Measurements from ENCODE around the gene AGAP2.

Gene AGAP2

GRCh38 chr12:57772429-57773322, 34.1 kb upstream of the AGAP2 start, which contains the start of gene EEF1AKMT3 (continued):
- no peak for TF ChIP-seq SALL2 (tag by site-specific recombination; IDR thresholded peaks at IDR 0.05; ENCODE audit: borderline replicate concordance)
- TF ChIP-seq, protein P1, sequence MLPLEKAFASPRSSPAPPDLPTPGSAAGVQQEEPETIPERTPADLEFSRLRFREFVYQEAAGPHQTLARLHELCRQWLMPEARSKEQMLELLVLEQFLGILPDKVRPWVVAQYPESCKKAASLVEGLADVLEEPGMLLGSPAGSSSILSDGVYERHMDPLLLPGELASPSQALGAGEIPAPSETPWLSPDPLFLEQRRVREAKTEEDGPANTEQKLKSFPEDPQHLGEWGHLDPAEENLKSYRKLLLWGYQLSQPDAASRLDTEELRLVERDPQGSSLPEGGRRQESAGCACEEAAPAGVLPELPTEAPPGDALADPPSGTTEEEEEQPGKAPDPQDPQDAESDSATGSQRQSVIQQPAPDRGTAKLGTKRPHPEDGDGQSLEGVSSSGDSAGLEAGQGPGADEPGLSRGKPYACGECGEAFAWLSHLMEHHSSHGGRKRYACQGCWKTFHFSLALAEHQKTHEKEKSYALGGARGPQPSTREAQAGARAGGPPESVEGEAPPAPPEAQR (tag by site-specific recombination; IDR thresholded peaks at IDR 0.05) = no peak
- TF ChIP-seq ZNF670 (tag by site-specific recombination; IDR thresholded peaks at IDR 0.05; ENCODE audit: low read depth) = no peak
- no peak for TF ChIP-seq ZNF354C (tag by site-specific recombination; IDR thresholded peaks at IDR 0.05; ENCODE audit: borderline replicate concordance, low read depth)
- peak; percentile 74 for TF ChIP-seq GLIS2 (tag by site-specific recombination; IDR thresholded peaks at IDR 0.05)
- TF ChIP-seq BCL11A (tag by site-specific recombination; IDR thresholded peaks at IDR 0.05; ENCODE audit: low read depth) = 0 out of 2 replicates have a peak, but pooled peaks have one; percentile 34
- TF ChIP-seq, protein P2, sequence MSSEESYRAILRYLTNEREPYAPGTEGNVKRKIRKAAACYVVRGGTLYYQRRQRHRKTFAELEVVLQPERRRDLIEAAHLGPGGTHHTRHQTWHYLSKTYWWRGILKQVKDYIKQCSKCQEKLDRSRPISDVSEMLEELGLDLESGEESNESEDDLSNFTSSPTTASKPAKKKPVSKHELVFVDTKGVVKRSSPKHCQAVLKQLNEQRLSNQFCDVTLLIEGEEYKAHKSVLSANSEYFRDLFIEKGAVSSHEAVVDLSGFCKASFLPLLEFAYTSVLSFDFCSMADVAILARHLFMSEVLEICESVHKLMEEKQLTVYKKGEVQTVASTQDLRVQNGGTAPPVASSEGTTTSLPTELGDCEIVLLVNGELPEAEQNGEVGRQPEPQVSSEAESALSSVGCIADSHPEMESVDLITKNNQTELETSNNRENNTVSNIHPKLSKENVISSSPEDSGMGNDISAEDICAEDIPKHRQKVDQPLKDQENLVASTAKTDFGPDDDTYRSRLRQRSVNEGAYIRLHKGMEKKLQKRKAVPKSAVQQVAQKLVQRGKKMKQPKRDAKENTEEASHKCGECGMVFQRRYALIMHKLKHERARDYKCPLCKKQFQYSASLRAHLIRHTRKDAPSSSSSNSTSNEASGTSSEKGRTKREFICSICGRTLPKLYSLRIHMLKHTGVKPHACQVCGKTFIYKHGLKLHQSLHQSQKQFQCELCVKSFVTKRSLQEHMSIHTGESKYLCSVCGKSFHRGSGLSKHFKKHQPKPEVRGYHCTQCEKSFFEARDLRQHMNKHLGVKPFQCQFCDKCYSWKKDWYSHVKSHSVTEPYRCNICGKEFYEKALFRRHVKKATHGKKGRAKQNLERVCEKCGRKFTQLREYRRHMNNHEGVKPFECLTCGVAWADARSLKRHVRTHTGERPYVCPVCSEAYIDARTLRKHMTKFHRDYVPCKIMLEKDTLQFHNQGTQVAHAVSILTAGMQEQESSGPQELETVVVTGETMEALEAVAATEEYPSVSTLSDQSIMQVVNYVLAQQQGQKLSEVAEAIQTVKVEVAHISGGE (tag by site-specific recombination; conservative IDR thresholded peaks at IDR 0.05; ENCODE audit: low read depth) = peak; percentile 40; the same call in 1 of the 2 replicates
- TF ChIP-seq YY2 (tag by site-specific recombination; IDR thresholded peaks at IDR 0.05) = no peak
- no peak; the same call in 1 of the 2 replicates for TF ChIP-seq HIC1 (tag by site-specific recombination; IDR thresholded peaks at IDR 0.05)
- TF ChIP-seq KLF1 (tag by site-specific recombination; IDR thresholded peaks at IDR 0.05) = no peak; the same call in 1 of the 2 replicates
- peak; percentile 60; the same call in 1 of the 2 replicates for TF ChIP-seq ZBTB48 (tag by site-specific recombination; IDR thresholded peaks at IDR 0.05)
- TF ChIP-seq ZNF155 (tag by site-specific recombination; IDR thresholded peaks at IDR 0.05) = no peak
- peak; percentile 52; the same call in 1 of the 2 replicates for TF ChIP-seq ZNF341 (tag by site-specific recombination; IDR thresholded peaks at IDR 0.05; ENCODE audit: low read depth)
- TF ChIP-seq ZNF600 (tag by site-specific recombination; IDR thresholded peaks at IDR 0.05) = peak; percentile 47; the same call in 1 of the 2 replicates
- no peak for TF ChIP-seq ZNF560 (tag by site-specific recombination; IDR thresholded peaks at IDR 0.05; ENCODE audit: borderline replicate concordance)
- no peak for TF ChIP-seq ZNF248 (tag by site-specific recombination; IDR thresholded peaks at IDR 0.05)
- peak; percentile 57 for TF ChIP-seq GLIS1 (tag by site-specific recombination; IDR thresholded peaks at IDR 0.05)
- no peak for TF ChIP-seq SCRT1 (tag by site-specific recombination; IDR thresholded peaks at IDR 0.05; ENCODE audit: borderline replicate concordance)
- 0 out of 2 replicates have a peak, but pooled peaks have one; percentile 10 for TF ChIP-seq FEZF1 (tag by site-specific recombination; IDR thresholded peaks at IDR 0.05)
- TF ChIP-seq ZNF335 (tag by site-specific recombination; conservative IDR thresholded peaks at IDR 0.05) = peak; percentile 97
- TF ChIP-seq ZXDB (tag by site-specific recombination; IDR thresholded peaks at IDR 0.05) = no peak
- no peak for TF ChIP-seq ZNF501 (tag by site-specific recombination; IDR thresholded peaks at IDR 0.05)
- peak; percentile 12 for TF ChIP-seq PATZ1 (tag by site-specific recombination; IDR thresholded peaks at IDR 0.05)
- TF ChIP-seq ZNF777 (tag by site-specific recombination; IDR thresholded peaks at IDR 0.05; ENCODE audit: borderline replicate concordance) = peak; percentile 85
- no peak for TF ChIP-seq ZNF16 (tag by site-specific recombination; IDR thresholded peaks at IDR 0.05; ENCODE audit: low read depth)
- no peak for TF ChIP-seq ZNF596 (tag by site-specific recombination; IDR thresholded peaks at IDR 0.05)
- TF ChIP-seq SP3 (tag by site-specific recombination; IDR thresholded peaks at IDR 0.05) = peak; percentile 50
- TF ChIP-seq SP2 (tag by site-specific recombination; IDR thresholded peaks at IDR 0.05) = peak; percentile 48
- no peak for TF ChIP-seq ZNF571 (tag by site-specific recombination; IDR thresholded peaks at IDR 0.05)
- no peak for TF ChIP-seq RBAK (tag by site-specific recombination; IDR thresholded peaks at IDR 0.05)
- no peak for TF ChIP-seq ZNF133 (tag by site-specific recombination; IDR thresholded peaks at IDR 0.05)
- peak; percentile 55 for TF ChIP-seq ZFHX2 (tag by site-specific recombination; conservative IDR thresholded peaks at IDR 0.05)
